Epithelial cell of alveolus of lung (primary cell): ENCODE results near the gene MPPED2. TPM values are rescaled to one million over a fixed set of nuclear protein-coding genes. Genes with fewer than 3 reads are reported as not detected.

ENCODE experiments used
- total RNA-seq: library from RNA; depleted of rRNA; stranded (reverse); fragments of >200 nt; gene quantifications from 2 replicates; pipeline ENCODE4 v1.2.1, GENCODE V29; 2015

Gene MPPED2, protein sequence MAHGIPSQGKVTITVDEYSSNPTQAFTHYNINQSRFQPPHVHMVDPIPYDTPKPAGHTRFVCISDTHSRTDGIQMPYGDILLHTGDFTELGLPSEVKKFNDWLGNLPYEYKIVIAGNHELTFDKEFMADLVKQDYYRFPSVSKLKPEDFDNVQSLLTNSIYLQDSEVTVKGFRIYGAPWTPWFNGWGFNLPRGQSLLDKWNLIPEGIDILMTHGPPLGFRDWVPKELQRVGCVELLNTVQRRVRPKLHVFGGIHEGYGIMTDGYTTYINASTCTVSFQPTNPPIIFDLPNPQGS
- total RNA-seq = 0.13 and 0.48 TPM in 2 replicates

DNA sequence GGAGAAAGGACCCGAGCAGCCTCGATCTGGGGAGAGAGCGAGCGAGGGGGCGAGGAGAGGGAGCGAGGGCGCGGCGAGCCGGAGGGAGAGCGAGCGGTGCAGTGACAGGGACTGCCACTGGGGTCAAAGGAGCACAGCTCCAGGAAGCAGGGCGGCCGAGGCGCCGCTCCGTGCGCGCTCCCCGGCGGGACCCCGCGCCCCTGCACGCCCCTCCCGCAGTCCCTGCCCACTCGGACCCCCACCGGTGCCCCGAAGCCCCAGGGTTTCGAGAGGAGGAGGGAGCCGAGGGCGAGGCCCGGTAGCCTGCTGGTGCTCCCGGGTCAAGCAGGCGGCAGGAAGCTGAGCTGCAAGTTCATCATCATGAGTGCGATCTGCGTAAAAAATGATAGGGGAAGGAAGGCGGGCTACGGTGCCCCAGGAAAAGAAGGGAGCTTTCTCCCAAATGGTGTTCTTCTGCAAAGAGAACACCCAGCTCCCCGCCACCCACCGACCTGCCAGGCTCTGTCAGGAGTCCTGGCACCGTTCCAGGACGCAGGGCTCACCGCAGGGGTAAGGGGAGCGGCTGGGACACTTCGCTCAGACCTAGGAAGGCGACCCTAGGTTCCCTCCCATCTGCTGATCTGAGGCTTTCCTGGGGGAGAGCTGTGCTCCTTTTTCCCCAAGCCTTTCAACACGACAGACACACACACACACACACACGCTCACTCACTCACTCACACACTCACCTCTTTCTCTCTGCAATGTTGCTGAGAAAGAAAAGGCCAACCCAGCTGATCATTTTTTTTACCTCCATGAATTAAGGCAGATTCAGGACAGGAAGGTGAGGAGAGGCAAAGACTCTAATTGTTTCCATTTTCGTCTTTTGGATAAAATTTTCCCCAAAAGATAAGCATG lies at the start of gene MPPED2:
Gene MPPED2 (minus strand): TSS at position 103 of the 894 bp plus-strand sequence. CDS start 5,980 bp downstream, outside the sequence.

